ENCODE data around the gene KLK15.
"Not testable (repeated sequence)": the region's sequence is repeated elsewhere in the genome, so short reads cannot be mapped to it uniquely, and the experiment has no call there.

Gene KLK15

GRCh38 chr19:50821248-50821612 is 12.1 kb downstream of the KLK15 start:
- no peak for DNase-seq (ENCODE audit: low read depth in 2 of 2)

- no peak for DNase-seq (ENCODE audit: low read depth in 2 of 2)
These were observed 12.7 kb downstream of the KLK15 start for GRCh38 chr19:50820549-50821247.

- DNase-seq (ENCODE audit: low read depth in 2 of 2) = no peak
These were observed 13.3 kb downstream of the KLK15 start for GRCh38 chr19:50820086-50820485.

- DNase-seq (ENCODE audit: low read depth in 2 of 2) = no peak
These were observed 13.7 kb downstream of the KLK15 start for GRCh38 chr19:50819636-50820035.

- DNase-seq (ENCODE audit: low read depth in 2 of 2) = no peak
These were observed 14.4 kb downstream of the KLK15 start for GRCh38 chr19:50818859-50819472.

GRCh38 chr19:50817941-50818858 is 15.2 kb downstream of the KLK15 start:
- peak; percentile 45 to 63 for DNase-seq (ENCODE audit: low read depth in 2 of 2)

- no peak for DNase-seq (ENCODE audit: low read depth in 2 of 2)
These were observed 17.9 kb downstream of the KLK15 start for GRCh38 chr19:50815439-50815838.

GRCh38 chr19:50814883-50815282 is 18.5 kb downstream of the KLK15 start:
- no peak for DNase-seq (ENCODE audit: low read depth in 2 of 2)

GRCh38 chr19:50812474-50812873 is 20.9 kb downstream of the KLK15 start:
- no peak for DNase-seq (ENCODE audit: low read depth in 2 of 2)

GRCh38 chr19:50811622-50812238 is 21.6 kb downstream of the KLK15 start:
- DNase-seq (ENCODE audit: low read depth in 2 of 2) = not testable (repeated sequence)

- DNase-seq (ENCODE audit: low read depth in 2 of 2) = no peak
These were observed 24.5 kb downstream of the KLK15 start for GRCh38 chr19:50808856-50809255.

GRCh38 chr19:50804420-50805272 is 28.7 kb downstream of the KLK15 start:
- peak; percentile 98 for DNase-seq (ENCODE audit: low read depth in 2 of 2)

GRCh38 chr19:50803633-50804419 is 29.5 kb downstream of the KLK15 start:
- DNase-seq (ENCODE audit: low read depth in 2 of 2) = no peak

- no peak for DNase-seq (ENCODE audit: low read depth in 2 of 2)
These were observed 32.3 kb downstream of the KLK15 start for GRCh38 chr19:50801107-50801506.

- no peak for DNase-seq (ENCODE audit: low read depth in 2 of 2)
These were observed 33.9 kb downstream of the KLK15 start for GRCh38 chr19:50799547-50799851.

GRCh38 chr19:50798659-50799546 is 34.5 kb downstream of the KLK15 start:
- DNase-seq (ENCODE audit: low read depth in 2 of 2) = no peak

- DNase-seq (ENCODE audit: low read depth in 2 of 2) = no peak
These were observed 35.4 kb downstream of the KLK15 start for GRCh38 chr19:50797781-50798658.

- no peak for DNase-seq (ENCODE audit: low read depth in 2 of 2)
These were observed 36.0 kb downstream of the KLK15 start for GRCh38 chr19:50797429-50797780.

Measured in stimulated activated CD8-positive, alpha-beta memory T cell treated with anti-CD3 and anti-CD28 coated beads, Interleukin-2, amount 100 ng/mL, for 48 hours (primary cell).